A549 (cell line): Measurements from ENCODE around the gene TRNT1.

ENCODE experiments used
- CTCF ChIP-seq: fragments of >200 bp; sonication (Bioruptor Twin); formaldehyde crosslinking; IDR thresholded peaks from 3 replicates; pipeline ENCODE4 v1.5.1; 2016
- HOXA7 ChIP-seq: fragments of 250-450 bp; sonication (Bioruptor Pico); IDR thresholded peaks from 2 replicates; pipeline ENCODE4 v1.5.0; 2020; ENCODE audit warnings: mild to moderate bottlenecking, moderate library complexity
- MAZ ChIP-seq: fragments of 150-350 bp; IDR thresholded peaks from 2 replicates; pipeline ENCODE4 v1.6.1; 2014; ENCODE audit warnings: antibody characterized with exemption, low read depth, low read length, borderline replicate concordance
- MYC ChIP-seq: IDR thresholded peaks from 2 replicates; pipeline ENCODE4 v1.6.1; 2012; ENCODE audit warnings: mild to moderate bottlenecking, inconsistent platforms, low read length, improper control_type of control experiment, borderline replicate concordance
- NFE2L2 ChIP-seq: fragments of 150-350 bp; conservative IDR thresholded peaks from 2 replicates; pipeline ENCODE4 v1.6.1; 2014; ENCODE audit warnings: low read length
- POLR2A ChIP-seq: IDR thresholded peaks from 2 replicates; pipeline ENCODE4 v1.6.1; 2012; ENCODE audit warnings: mild to moderate bottlenecking, low read length
- RFX5 ChIP-seq: fragments of 450-650 bp; IDR thresholded peaks from 2 replicates; pipeline ENCODE4 v1.7.1; 2014; ENCODE audit warnings: antibody characterized with exemption, mild to moderate bottlenecking, moderate library complexity
- SREBF2 ChIP-seq: fragments of 450-650 bp; IDR thresholded peaks from 2 replicates; pipeline ENCODE4 v1.6.1; 2014; ENCODE audit warnings: mild to moderate bottlenecking, moderate library complexity
- TF ChIP-seq, protein P1 (sequence below): fragments of 200-600 bp; sonication (generic); IDR thresholded peaks from 2 replicates; pipeline ENCODE4 v1.6.1; 2016; ENCODE audit warnings: antibody characterized with exemption, mild to moderate bottlenecking, moderate library complexity

GRCh38 chr3:3117651-3118050 lies 9.1 kb upstream of the TRNT1 start:
- TF ChIP-seq POLR2A: no peak
- TF ChIP-seq RFX5: no peak
- no peak for TF ChIP-seq MAZ
- TF ChIP-seq MYC: no peak
- TF ChIP-seq, protein P1, sequence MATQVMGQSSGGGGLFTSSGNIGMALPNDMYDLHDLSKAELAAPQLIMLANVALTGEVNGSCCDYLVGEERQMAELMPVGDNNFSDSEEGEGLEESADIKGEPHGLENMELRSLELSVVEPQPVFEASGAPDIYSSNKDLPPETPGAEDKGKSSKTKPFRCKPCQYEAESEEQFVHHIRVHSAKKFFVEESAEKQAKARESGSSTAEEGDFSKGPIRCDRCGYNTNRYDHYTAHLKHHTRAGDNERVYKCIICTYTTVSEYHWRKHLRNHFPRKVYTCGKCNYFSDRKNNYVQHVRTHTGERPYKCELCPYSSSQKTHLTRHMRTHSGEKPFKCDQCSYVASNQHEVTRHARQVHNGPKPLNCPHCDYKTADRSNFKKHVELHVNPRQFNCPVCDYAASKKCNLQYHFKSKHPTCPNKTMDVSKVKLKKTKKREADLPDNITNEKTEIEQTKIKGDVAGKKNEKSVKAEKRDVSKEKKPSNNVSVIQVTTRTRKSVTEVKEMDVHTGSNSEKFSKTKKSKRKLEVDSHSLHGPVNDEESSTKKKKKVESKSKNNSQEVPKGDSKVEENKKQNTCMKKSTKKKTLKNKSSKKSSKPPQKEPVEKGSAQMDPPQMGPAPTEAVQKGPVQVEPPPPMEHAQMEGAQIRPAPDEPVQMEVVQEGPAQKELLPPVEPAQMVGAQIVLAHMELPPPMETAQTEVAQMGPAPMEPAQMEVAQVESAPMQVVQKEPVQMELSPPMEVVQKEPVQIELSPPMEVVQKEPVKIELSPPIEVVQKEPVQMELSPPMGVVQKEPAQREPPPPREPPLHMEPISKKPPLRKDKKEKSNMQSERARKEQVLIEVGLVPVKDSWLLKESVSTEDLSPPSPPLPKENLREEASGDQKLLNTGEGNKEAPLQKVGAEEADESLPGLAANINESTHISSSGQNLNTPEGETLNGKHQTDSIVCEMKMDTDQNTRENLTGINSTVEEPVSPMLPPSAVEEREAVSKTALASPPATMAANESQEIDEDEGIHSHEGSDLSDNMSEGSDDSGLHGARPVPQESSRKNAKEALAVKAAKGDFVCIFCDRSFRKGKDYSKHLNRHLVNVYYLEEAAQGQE: no peak
- no peak for TF ChIP-seq CTCF
- TF ChIP-seq NFE2L2: no peak
- no peak for TF ChIP-seq HOXA7 (CRISPR knock-in tag)
- no peak for TF ChIP-seq SREBF2
